Endothelial cell (in vitro differentiated cells): ENCODE results near the gene MMADHC. TPM values are rescaled to one million over a fixed set of nuclear protein-coding genes. Genes with fewer than 3 reads are reported as not detected.
"Not testable (repeated sequence)": the region's sequence is repeated elsewhere in the genome, so short reads cannot be mapped to it uniquely, and the experiment has no call there.

Source experiments
- DNase-seq: peaks from one replicate; pipeline ENCODE4 v3.0.0; 2021; ENCODE audit warnings: low spot score
- H3K27ac Mint-ChIP-seq: one replicate; pipeline ENCODE4 v1.8.0; 2021; ENCODE audit warnings: mixed read lengths, inconsistent platforms; ENCODE audit not compliant: unreplicated experiment
- H3K27me3 Mint-ChIP-seq: one replicate; pipeline ENCODE4 v1.8.0; 2021; ENCODE audit warnings: mild to moderate bottlenecking, moderate library complexity, mixed read lengths, inconsistent platforms; ENCODE audit not compliant: unreplicated experiment
- H3K36me3 Mint-ChIP-seq: one replicate; pipeline ENCODE4 v1.8.0; 2021; ENCODE audit warnings: mild to moderate bottlenecking, low read depth, mixed read lengths, inconsistent platforms; ENCODE audit not compliant: unreplicated experiment
- H3K4me1 Mint-ChIP-seq: one replicate; pipeline ENCODE4 v1.8.0; 2021; ENCODE audit warnings: mild to moderate bottlenecking, mixed read lengths, inconsistent platforms; ENCODE audit not compliant: unreplicated experiment
- H3K4me3 Mint-ChIP-seq: one replicate; pipeline ENCODE4 v1.8.0; 2021; ENCODE audit warnings: mild to moderate bottlenecking, mixed read lengths, inconsistent platforms; ENCODE audit not compliant: unreplicated experiment
- H3K9me3 Mint-ChIP-seq: one replicate; pipeline ENCODE4 v1.8.0; 2021; ENCODE audit warnings: mixed read lengths, inconsistent platforms; ENCODE audit not compliant: unreplicated experiment
- CTCF ChIP-seq: fragments of 200-600 bp; sonication (generic); IDR thresholded peaks from one replicate; pipeline ENCODE4 v1.5.0; 2021; ENCODE audit warnings: antibody characterized with exemption; ENCODE audit not compliant: unreplicated experiment
- total RNA-seq: library from RNA; stranded (reverse); fragmentation: NEBNext Ultra II Directional; extraction: Animal tissue kit (Norgen Biotek cat#: 25700); gene quantifications from one replicate; pipeline ENCODE4 v1.2.1, GENCODE V29; 2021; ENCODE audit not compliant: unreplicated experiment

MMADHC gene
- total RNA-seq, 1 donor from 2014 or later: 86.0 TPM

- no peaks in the 10 kb centered on the region for H3K27me3 Mint-ChIP-seq
- H3K36me3 Mint-ChIP-seq: peaks cover 21% of the 10 kb centered on the region
- H3K4me1 Mint-ChIP-seq: no peaks in the 10 kb centered on the region
- TF ChIP-seq CTCF: peak; percentile 55
- no peak overlapping the region for H3K4me3 Mint-ChIP-seq
- H3K9me3 Mint-ChIP-seq: no peaks in the 10 kb centered on the region
- DNase-seq: no peak
- H3K27ac Mint-ChIP-seq: no peak overlapping the region
Measured at GRCh38 chr2:149573760-149574159, 13.8 kb downstream of the MMADHC start.

GRCh38 chr2:149572102-149572953 lies 15.2 kb downstream of the MMADHC start:
- no peak for DNase-seq
- Mint-ChIP-seq H3K27me3 (no peaks in the 10 kb centered on the region), H3K27ac (no peak overlapping the region), H3K9me3 (no peaks in the 10 kb centered on the region), H3K36me3 (peaks cover 16% of the 10 kb centered on the region), H3K4me3 (no peak overlapping the region), H3K4me1 (no peaks in the 10 kb centered on the region)
- TF ChIP-seq CTCF: no peak

GRCh38 chr2:149568138-149568537 lies 19.4 kb downstream of the MMADHC start:
- Mint-ChIP-seq H3K4me3 (peak overlapping the region; percentile 32), H3K27me3 (no peaks in the 10 kb centered on the region), H3K27ac (no peak overlapping the region), H3K9me3 (no peaks in the 10 kb centered on the region), H3K36me3 (peaks cover 14% of the 10 kb centered on the region), H3K4me1 (peaks cover 5% of the 10 kb centered on the region)
- DNase-seq: no peak
- no peak for TF ChIP-seq CTCF

GRCh38 chr2:149566652-149567051 lies 20.9 kb downstream of the MMADHC start:
- no peak for DNase-seq
- H3K27me3 Mint-ChIP-seq: no peaks in the 10 kb centered on the region
- no peak for TF ChIP-seq CTCF

GRCh38 chr2:149565625-149566024 lies 21.9 kb downstream of the MMADHC start:
- H3K27me3 Mint-ChIP-seq, H3K9me3 Mint-ChIP-seq, H3K27ac Mint-ChIP-seq, DNase-seq, H3K4me3 Mint-ChIP-seq, H3K4me1 Mint-ChIP-seq, H3K36me3 Mint-ChIP-seq: not testable (repeated sequence)

More at GRCh38 chr2:149566652-149567051, 20.9 kb downstream of the MMADHC start:
- no peaks in the 10 kb centered on the region for H3K9me3 Mint-ChIP-seq
- H3K36me3 Mint-ChIP-seq: peaks cover 8% of the 10 kb centered on the region
- H3K4me3 Mint-ChIP-seq: no peak overlapping the region
- H3K27ac Mint-ChIP-seq: no peak overlapping the region
- peaks cover 5% of the 10 kb centered on the region for H3K4me1 Mint-ChIP-seq
